AG08395 (cell line): ENCODE measurements around the gene OR6J1.
"Not testable (repeated sequence)": the region's sequence is repeated elsewhere in the genome, so short reads cannot be mapped to it uniquely, and the experiment has no call there.

ENCODE experiments used
- DNase-seq: peaks from one replicate; pipeline ENCODE4 v3.0.0; 2012; ENCODE audit warnings: mixed read lengths, low spot score

OR6J1 gene

DNA sequence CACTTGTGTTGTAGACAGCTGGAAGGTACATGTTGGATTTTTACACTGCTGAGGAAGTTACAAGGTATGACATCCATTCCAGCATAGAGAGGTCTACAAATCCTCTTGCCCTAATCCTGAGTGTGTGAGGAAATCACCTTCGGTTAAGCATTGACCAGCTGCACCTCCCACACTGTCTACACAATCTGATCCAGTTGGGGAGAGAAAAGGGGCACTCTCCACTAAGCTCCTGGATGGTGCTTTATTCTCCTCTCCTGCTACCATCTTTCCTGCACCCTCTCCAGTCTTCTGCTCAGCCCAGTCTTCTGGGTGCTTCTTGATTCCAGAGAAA, at the start of gene OR6J1:
OR6J1 (minus strand) TSS at position 48 of the 331 bp plus-strand sequence. CDS start 9,541 bp downstream, outside the sequence.
- no peak for DNase-seq

- DNase-seq = no peak
Observed at GRCh38 chr14:22692194-22692593, 48.0 kb upstream of the OR6J1 start.

DNA sequence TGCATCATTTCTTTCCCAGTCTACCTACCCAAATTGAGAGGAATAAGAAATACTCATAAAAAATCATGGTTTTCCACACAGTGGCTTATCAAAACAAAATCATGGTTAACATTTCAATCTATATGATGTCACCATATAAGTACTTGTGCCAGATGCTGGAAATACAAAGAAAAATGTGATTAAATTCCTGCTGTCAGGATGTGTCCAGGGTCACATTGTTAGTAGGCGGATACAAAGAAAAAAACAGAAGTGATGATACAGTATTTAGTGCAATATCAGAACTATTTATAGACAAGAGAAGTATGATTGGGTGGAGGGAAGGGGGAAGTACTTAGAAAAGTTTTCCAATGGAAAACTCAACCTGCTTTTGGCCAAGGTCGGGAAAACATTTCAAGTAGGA, 47.0 kb upstream of the OR6J1 start:
- DNase-seq = no peak

- DNase-seq = peak; percentile 66
Observed at GRCh38 chr14:22689199-22689598, 45.0 kb upstream of the OR6J1 start.

DNA sequence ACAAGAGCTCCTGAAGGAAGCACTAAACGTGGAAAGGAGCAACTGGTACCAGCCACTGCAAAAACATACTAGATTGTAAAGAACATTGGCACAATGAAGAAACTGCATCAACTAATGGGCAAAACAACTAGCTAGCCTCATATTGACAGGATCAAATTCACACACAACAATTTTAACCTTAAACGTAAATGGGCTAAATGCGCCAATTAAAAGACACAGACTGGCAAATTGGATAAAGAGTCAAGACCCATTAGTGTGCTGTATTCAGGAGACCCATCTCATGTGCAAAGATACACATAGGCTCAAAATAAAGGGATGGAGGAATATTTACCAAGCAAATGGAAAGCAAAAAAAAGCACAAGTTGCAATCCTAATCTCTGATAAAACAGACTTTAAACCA, 43.8 kb upstream of the OR6J1 start:
- not testable (repeated sequence) for DNase-seq

GRCh38 chr14:22686176-22686611, 42.0 kb upstream of the OR6J1 start:
- DNase-seq = not testable (repeated sequence)

DNA sequence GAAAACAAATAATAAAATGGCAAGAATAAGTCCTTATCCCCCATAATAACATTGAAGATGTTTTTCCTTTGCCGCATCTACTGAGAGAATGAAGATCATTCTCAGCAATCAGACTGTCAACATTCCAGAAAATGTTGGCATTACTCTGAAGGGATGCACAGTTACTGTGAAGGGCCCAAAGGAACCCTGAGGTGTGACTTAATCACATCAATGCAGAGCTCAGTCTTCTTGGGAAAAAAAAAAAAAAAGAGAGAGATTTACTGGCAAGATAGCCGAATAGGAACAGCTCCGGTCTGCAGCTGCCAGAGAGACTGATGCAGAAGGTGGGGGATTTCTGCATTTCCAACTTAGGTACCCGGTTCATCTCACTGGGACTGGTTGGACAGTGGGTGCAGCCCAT, 41.3 kb upstream of the OR6J1 start:
- DNase-seq = no peak

- DNase-seq = not testable (repeated sequence)
Observed at GRCh38 chr14:22683428-22683827, 39.3 kb upstream of the OR6J1 start.

GRCh38 chr14:22678221-22678620, 34.1 kb upstream of the OR6J1 start:
- DNase-seq = no peak

GRCh38 chr14:22677551-22677950, 33.4 kb upstream of the OR6J1 start:
- DNase-seq = not testable (repeated sequence)

GRCh38 chr14:22671622-22672021, 27.5 kb upstream of the OR6J1 start:
- no peak for DNase-seq

GRCh38 chr14:22668863-22669262, 24.7 kb upstream of the OR6J1 start:
- no peak for DNase-seq

GRCh38 chr14:22668417-22668816, 24.3 kb upstream of the OR6J1 start:
- peak; percentile 43 for DNase-seq

DNA sequence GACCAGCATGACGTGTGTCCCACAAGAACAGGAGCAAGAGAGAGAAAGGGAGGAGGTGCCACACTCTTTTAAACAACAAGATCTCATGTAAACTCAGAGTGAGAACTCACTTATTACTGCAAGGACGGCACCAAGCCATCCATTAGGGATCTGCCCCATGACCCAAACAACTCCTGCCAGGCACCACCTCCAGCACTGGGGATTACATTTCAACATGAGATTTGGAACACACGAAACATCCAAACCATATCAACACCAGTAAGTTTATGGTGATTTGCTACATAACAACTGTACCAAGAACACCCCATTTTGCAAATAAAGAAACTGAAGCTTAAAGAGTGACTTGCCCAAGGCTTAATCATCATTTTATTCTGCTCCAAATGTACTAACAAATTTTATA, 23.7 kb upstream of the OR6J1 start:
- no peak for DNase-seq

GRCh38 chr14:22666203-22666893, 22.2 kb upstream of the OR6J1 start:
- DNase-seq = no peak

DNA sequence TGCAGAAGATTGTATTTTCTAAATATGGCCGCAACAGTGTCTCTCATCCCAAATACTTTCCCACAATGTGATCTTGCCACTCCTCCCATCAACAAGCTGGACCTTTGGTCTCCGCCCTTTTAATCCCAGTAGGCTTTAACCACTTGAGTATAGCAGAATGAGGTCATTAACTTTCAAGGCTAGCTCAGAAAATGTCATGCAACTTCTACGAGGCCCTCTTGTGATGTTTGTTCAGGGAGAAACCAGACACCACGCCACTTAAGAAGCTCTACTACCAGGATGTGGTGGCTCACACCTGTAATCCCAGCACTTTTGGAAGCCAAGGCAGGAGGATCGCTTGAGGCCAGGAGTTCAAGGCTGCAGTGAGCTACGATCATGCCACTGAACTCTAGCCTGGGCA, 20.1 kb upstream of the OR6J1 start:
- DNase-seq = no peak

- no peak for DNase-seq
Observed at GRCh38 chr14:22660654-22661053, 16.5 kb upstream of the OR6J1 start.

DNA sequence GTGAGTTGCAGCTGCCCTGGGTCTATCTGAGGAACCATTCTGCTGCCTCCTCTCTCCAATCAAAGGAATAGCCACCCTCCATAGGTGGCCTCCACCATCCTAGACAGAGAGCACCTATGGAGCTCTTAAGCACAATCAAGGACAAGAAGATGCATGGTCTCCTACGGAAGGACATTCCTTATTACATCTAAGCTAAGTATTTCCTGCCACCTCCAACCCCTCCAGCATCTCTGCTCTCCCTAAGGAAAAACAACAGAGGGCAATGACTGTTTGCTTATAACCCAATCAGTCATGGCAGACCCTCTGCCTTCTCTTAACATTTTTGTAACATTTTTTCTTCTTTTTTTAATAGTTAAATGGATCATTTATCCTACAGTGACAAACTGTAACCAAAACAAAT, 14.8 kb upstream of the OR6J1 start:
- DNase-seq = no peak

GRCh38 chr14:22657861-22658260, 13.7 kb upstream of the OR6J1 start:
- no peak for DNase-seq

GRCh38 chr14:22656945-22657731, 13.0 kb upstream of the OR6J1 start:
- no peak for DNase-seq

DNA sequence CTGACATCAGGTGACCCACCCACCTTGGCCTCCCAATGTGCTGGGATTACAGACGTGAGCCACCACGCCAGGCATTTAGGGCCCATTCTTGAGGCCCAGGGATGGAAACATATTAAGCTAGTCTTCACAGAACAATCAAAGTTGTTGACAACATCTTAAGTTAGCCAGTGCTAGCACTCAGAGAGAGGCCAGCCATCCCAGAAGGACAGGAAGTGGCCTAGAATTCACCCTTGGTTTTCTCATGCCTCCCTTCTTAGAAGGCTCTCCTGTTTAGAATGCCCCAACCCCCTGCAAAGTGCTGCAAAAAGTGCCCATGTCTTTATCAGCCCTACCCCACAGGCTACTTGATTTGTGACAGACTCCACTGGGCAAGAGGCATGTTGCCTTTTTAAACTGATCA, 12.1 kb upstream of the OR6J1 start:
- no peak for DNase-seq

DNA sequence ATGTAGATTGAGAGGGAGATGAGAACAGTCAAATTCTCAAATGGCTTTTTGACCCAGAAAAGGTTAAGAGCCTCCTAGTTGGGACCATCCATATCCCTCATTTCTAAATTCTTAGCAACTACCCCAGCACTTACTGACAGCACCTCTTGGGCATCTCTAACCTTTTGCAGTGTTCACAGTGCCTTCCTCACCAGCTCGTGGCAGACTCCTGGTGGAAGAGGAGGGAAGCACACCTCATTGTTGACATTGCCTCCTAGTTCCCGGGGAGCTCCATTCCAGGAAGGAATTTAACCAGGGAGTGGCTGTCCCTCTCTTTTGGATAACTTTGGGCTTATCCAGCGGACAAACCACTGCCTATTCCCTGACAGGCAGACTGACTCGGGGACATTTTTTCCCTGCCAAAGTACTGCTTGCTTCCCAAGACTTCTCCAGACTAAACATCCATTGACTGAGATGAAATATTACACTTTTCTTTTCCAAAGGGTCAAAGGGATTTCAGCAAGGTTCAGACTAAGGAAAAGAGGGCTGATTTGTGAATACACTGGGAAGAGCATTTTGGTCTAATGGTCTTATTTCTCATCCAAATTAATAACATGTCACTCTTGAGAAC, 9.0 kb upstream of the OR6J1 start:
- peak; percentile 83 for DNase-seq

DNA sequence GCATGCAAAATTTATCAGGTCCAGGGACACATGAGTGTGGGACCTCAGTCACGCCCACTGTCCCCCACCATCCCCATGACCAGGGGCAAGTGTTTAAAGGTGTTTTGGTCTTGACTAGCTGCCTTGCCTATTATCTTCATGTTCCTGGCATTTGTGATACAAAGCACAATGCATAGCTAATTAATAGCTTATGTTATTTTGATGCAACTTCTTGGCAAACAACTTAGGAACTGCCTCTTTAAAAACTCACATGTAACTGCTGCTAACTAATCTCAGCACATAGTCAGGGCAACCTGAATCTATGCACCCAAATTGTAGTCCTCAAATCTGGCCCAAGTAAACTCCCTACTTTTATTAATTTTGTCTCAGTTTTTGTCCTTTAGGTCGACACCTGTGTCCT, 7.4 kb upstream of the OR6J1 start:
- no peak for DNase-seq
